ENCODE measurements around the gene DYNC1LI1. TPM values are rescaled to one million over a fixed set of nuclear protein-coding genes. Genes with fewer than 3 reads are reported as not detected.
A peak's percentile ranks its signal among the peaks of the same experiment; 100 is the strongest.

Gene DYNC1LI1
- total and polyA plus RNA-seq, 9 of the 15 experiments (the other 6 are each of a cell fraction or from before 2014, with no cell fraction given), result 21.0 to 85.4 (median 61.3) TPM

GRCh38 chr3:32577174-32577573 is 6.5 kb upstream of the DYNC1LI1 start (continued):
- TF ChIP-seq MYC (IDR thresholded peaks at IDR 0.05; ENCODE audit: low read depth, low read length) (no peak), MYC (CRISPR knock-in tag; IDR thresholded peaks at IDR 0.05; ENCODE audit: borderline replicate concordance, low read depth) (no peak), ZKSCAN1 (IDR thresholded peaks at IDR 0.05; ENCODE audit: low read depth, low read length) (no peak), POLR3G (IDR thresholded peaks at IDR 0.05; ENCODE audit: extremely low read depth, insufficient read length, insufficient replicate concordance) (no peak)

- Histone ChIP-seq H3K9me1 (ENCODE audit: control insufficient read depth, insufficient read depth, low read length) (no peaks in the 10 kb centered on the region), H3K27me3 (ENCODE audit: control insufficient read depth in 2 of 2, insufficient read depth in 2 of 2, low read length in 2 of 2) (no peaks in the 10 kb centered on the region), H4K20me1 (replicated peaks; ENCODE audit: control insufficient read depth, insufficient read depth, low read length) (no peaks in the 10 kb centered on the region), H3K4me1 (replicated peaks in 1 of 2; ENCODE audit: control insufficient read depth in 2 of 2, insufficient read depth in 2 of 2, low read length in 2 of 2) (peaks cover 6 to 18% of the 10 kb centered on the region in 2 experiments), H3K9me3 (replicated peaks; ENCODE audit: control insufficient read depth, insufficient read depth, low read depth, low read length) (no peaks in the 10 kb centered on the region), H3K9ac (ENCODE audit: insufficient read depth in 1 of 2, low read depth in 2 of 2, low read length in 2 of 2) (no peak overlapping the region), H3K4me3 (no peak overlapping the region), H3K36me3 (ENCODE audit: control insufficient read depth, insufficient read depth, low read length) (no peaks in the 10 kb centered on the region; the same call in 2 of the 3 replicates), H3K27ac (ENCODE audit: extremely low read depth, low read depth, low read length) (no peak overlapping the region), H2AFZ (ENCODE audit: low read depth, low read length) (no peak overlapping the region), H3K79me2 (ENCODE audit: control insufficient read depth, insufficient read depth, low read length) (peaks cover 10% of the 10 kb centered on the region; the same call in 2 of the 3 replicates), H3K4me2 (ENCODE audit: insufficient read depth, low read length) (no peak overlapping the region)
- POLR2A ChIA-PET, result interaction anchor here (0.9 to 2.7 kb wide), 3 partner anchors 9 to 50 kb away, joined by 3 to 7 read pairs (median 3); no protein-coding TSS in a partner anchor
- in situ Hi-C loops (cut with MboI), result no loop called here
- ATAC-seq (no peak), DNase-seq (ENCODE audit: extremely low read depth in 1 of 4, low spot score in 3 of 4) (no peak), FAIRE-seq (no peak)
- CTCF ChIA-PET (ENCODE audit: low intra/inter-chr PET ratio), result no interaction called here
- no TSS peak for BruUV-seq (replicated peaks)
- intact Hi-C loops (cut with micrococcal nuclease), result no loop called here
- WGBS (ENCODE audit: insufficient coverage, low coverage, missing lambda C conversion rate), result 35% methylated on average over 2 of the region's 2 CpGs
- TF ChIP-seq MAFK (IDR thresholded peaks at IDR 0.05; ENCODE audit: low read length) (peak; percentile 14; the same call in 1 of the 2 replicates), FUS (optimal IDR thresholded peaks at IDR 0.05; ENCODE audit: low read depth, low read length) (no peak), NFE2 (IDR thresholded peaks at IDR 0.05; ENCODE audit: low read depth) (peak; percentile 61), BACH1 (tag; IDR thresholded peaks at IDR 0.05) (no peak), FOXJ2 (tag; IDR thresholded peaks at IDR 0.05) (0 out of 2 replicates have a peak, but pooled peaks have one; percentile 48), LARP7 (IDR thresholded peaks at IDR 0.05) (no peak), CEBPG (CRISPR knock-in tag; IDR thresholded peaks at IDR 0.05) (no peak), CEBPG (tag; conservative IDR thresholded peaks at IDR 0.05 in 1 of 2, IDR thresholded peaks at IDR 0.05 in 1 of 2) (0 out of 4 replicates have a peak, but pooled peaks of 1 of the 2 experiments have one; percentile 4), ATF3 (IDR thresholded peaks at IDR 0.05) (peak; percentile 63), ATF3 (CRISPR knock-in tag; conservative IDR thresholded peaks at IDR 0.05) (no peak), RFX1 (IDR thresholded peaks at IDR 0.05) (peak; percentile 33), JUND (IDR thresholded peaks at IDR 0.05; ENCODE audit: borderline replicate concordance, low read depth, low read length) (no peak), JUND (tag; IDR thresholded peaks at IDR 0.05; ENCODE audit: borderline replicate concordance, low read depth, low read length) (peak; percentile 75; the same call in 2 of the 3 replicates), ZFX (CRISPR knock-in tag; IDR thresholded peaks at IDR 0.05) (peak; percentile 41; the same call in 1 of the 2 replicates), BRD4 (IDR thresholded peaks at IDR 0.05) (no peak), ATF7 (IDR thresholded peaks at IDR 0.05) (0 out of 2 replicates have a peak, but pooled peaks have one; percentile 24)
Measured at GRCh38 chr3:32575451-32576113, 4.9 kb upstream of the DYNC1LI1 start.

Measured in K562 (cell line).